Endodermal cell (in vitro differentiated cells): ENCODE measurements around the gene AIF1. TPM values are rescaled to one million over a fixed set of nuclear protein-coding genes. Genes with fewer than 3 reads are reported as not detected.

Experiments used
- DNase-seq: peaks from one replicate; pipeline ENCODE4 v3.0.0-alpha.2; 2017
- H3K27ac ChIP-seq: 2 replicates; pipeline ENCODE4 v1.5.1; 2013; ENCODE audit warnings: mild to moderate bottlenecking, low read depth, low read length, moderate library complexity
- H3K27me3 ChIP-seq: 2 replicates; pipeline ENCODE4 v1.6.1; 2013; ENCODE audit warnings: mild to moderate bottlenecking, low read length, moderate library complexity; ENCODE audit not compliant: insufficient read depth, control insufficient read depth, poor library complexity, severe bottlenecking
- H3K36me3 ChIP-seq: 2 replicates; pipeline ENCODE4 v1.7.0; 2013; ENCODE audit warnings: mild to moderate bottlenecking, low read length, moderate library complexity; ENCODE audit not compliant: control insufficient read depth, insufficient read depth
- H3K4me1 ChIP-seq: one replicate; pipeline ENCODE4 v1.7.0; 2013; ENCODE audit warnings: low read length; ENCODE audit not compliant: control insufficient read depth, insufficient read depth
- H3K4me3 ChIP-seq: 2 replicates; pipeline ENCODE4 v1.5.1; 2013; ENCODE audit warnings: mild to moderate bottlenecking, low read length, moderate library complexity
- H3K9ac ChIP-seq: 2 replicates; pipeline ENCODE4 v1.6.1; 2013; ENCODE audit warnings: mild to moderate bottlenecking, low read length, moderate library complexity; ENCODE audit not compliant: poor library complexity, severe bottlenecking; ENCODE audit errors: extremely low read depth
- H3K9me3 ChIP-seq: 2 replicates; pipeline ENCODE4 v1.6.1; 2013; ENCODE audit warnings: mild to moderate bottlenecking, low read length, moderate library complexity; ENCODE audit not compliant: control insufficient read depth
- H3K27ac Mint-ChIP-seq: 2 replicates; pipeline ENCODE4 v1.8.0; 2020; ENCODE audit warnings: mixed read lengths
- H3K27me3 Mint-ChIP-seq: 2 replicates; pipeline ENCODE4 v1.8.0; 2021; ENCODE audit warnings: mild to moderate bottlenecking, mixed read lengths; ENCODE audit not compliant: insufficient read depth
- H3K36me3 Mint-ChIP-seq: 2 replicates; pipeline ENCODE4 v1.8.0; 2020; ENCODE audit warnings: low read depth, mixed read lengths
- H3K4me1 Mint-ChIP-seq: 2 replicates; pipeline ENCODE4 v1.8.0; 2020; ENCODE audit warnings: mixed read lengths
- H3K4me3 Mint-ChIP-seq: 2 replicates; pipeline ENCODE4 v1.8.0; 2020; ENCODE audit warnings: mild to moderate bottlenecking, moderate library complexity, mixed read lengths
- H3K9me3 Mint-ChIP-seq: 2 replicates; pipeline ENCODE4 v1.8.0; 2020; ENCODE audit warnings: mild to moderate bottlenecking, mixed read lengths
- CTCF ChIP-seq: fragments of 200-600 bp; sonication (generic); conservative IDR thresholded peaks from 2 replicates; pipeline ENCODE4 v1.5.0; 2021; ENCODE audit warnings: antibody characterized with exemption, mild to moderate bottlenecking
- WGBS, 2 experiments: methylation state at CpG; one replicate each; pipeline versions ENCODE4 v1.1.5 to v1.1.7; 2013; ENCODE audit warnings: missing lambda C conversion rate in 2 of 2, mixed read lengths in 1 of 2; ENCODE audit not compliant: insufficient coverage in 1 of 2, insufficient read length in 1 of 2; 5-methylcytosine and 5-hydroxymethylcytosine counted together
- total RNA-seq, 2 donors: library from RNA; stranded (reverse); fragmentation: NEBNext Ultra II Directional in 1 of 2; extraction: Animal tissue kit (Norgen Biotek cat#: 25700) in 1 of 2; gene quantifications; 2 replicates in 1 of 2; 3 replicates in 1 of 2; pipeline ENCODE4 v1.2.1, GENCODE V29; 2021

The AIF1 gene
- total RNA-seq, 2 donors from 2014 or later: 0.70 to 1.7 TPM

GRCh38 chr6:31664790-31665500, 49.9 kb downstream of the AIF1 start, which contains the start of gene GPANK1:
TSS of gene GPANK1 (minus strand) at chr6:31664997. CDS start at chr6:31664478, 519 bp downstream.
- Mint-ChIP-seq H3K4me3 (peak within 1 kb of the TSS; percentile 97), H3K27me3 (no peaks in the 10 kb centered on the region), H3K36me3 (peaks cover 58% of the 10 kb centered on the region), H3K9me3 (no peaks in the 10 kb centered on the region), H3K4me1 (peaks cover 32% of the 10 kb centered on the region), H3K27ac (peak within 1 kb of the TSS; percentile 99)
- no peaks in the 10 kb centered on the region for H3K27me3 ChIP-seq
- 0% methylated on average over 25 to 39 of the region's 39 CpGs for WGBS, 2 experiments
- peak within 1 kb of the TSS; percentile 86 for H3K9ac ChIP-seq
- peaks cover 53% of the 10 kb centered on the region for H3K36me3 ChIP-seq
- peak within 1 kb of the TSS; percentile 86 for H3K27ac ChIP-seq
- H3K9me3 ChIP-seq: no peaks in the 10 kb centered on the region
- H3K4me1 ChIP-seq: peaks cover 3% of the 10 kb centered on the region
- TF ChIP-seq CTCF: no peak
- H3K4me3 ChIP-seq: peak within 1 kb of the TSS; percentile 96
- peak; percentile 89 for DNase-seq

- no peaks in the 10 kb centered on the region for H3K27me3 ChIP-seq
- H3K27ac Mint-ChIP-seq: peak within 1 kb of the TSS; percentile 99
- peaks cover 3% of the 10 kb centered on the region for H3K4me1 ChIP-seq
- 0 to 1% methylated on average over 21 to 63 of the region's 63 CpGs for WGBS, 2 experiments
- peak within 1 kb of the TSS; percentile 86 for H3K9ac ChIP-seq
- H3K9me3 Mint-ChIP-seq: no peaks in the 10 kb centered on the region
- peaks cover 61% of the 10 kb centered on the region for H3K36me3 ChIP-seq
- DNase-seq: peak; percentile 99
- peaks cover 66% of the 10 kb centered on the region for H3K36me3 Mint-ChIP-seq
- H3K4me3 Mint-ChIP-seq: peak within 1 kb of the TSS; percentile 97
- peak within 1 kb of the TSS; percentile 96 for H3K4me3 ChIP-seq
- H3K9me3 ChIP-seq: no peaks in the 10 kb centered on the region
- TF ChIP-seq CTCF: no peak
- H3K4me1 Mint-ChIP-seq: peaks cover 29% of the 10 kb centered on the region
- no peaks in the 10 kb centered on the region for H3K27me3 Mint-ChIP-seq
- H3K27ac ChIP-seq: peak within 1 kb of the TSS; percentile 86
These were observed 50.7 kb downstream of the AIF1 start, which contains the start of gene CSNK2B for GRCh38 chr6:31665501-31666336. TSS of gene CSNK2B (plus strand) at chr6:31666080. CDS start at chr6:31666832, 752 bp downstream.

- H3K27ac ChIP-seq: no peak overlapping the region
- peaks cover 68% of the 10 kb centered on the region for H3K36me3 ChIP-seq
These were observed 51.4 kb downstream of the AIF1 start for GRCh38 chr6:31666337-31666965.

More at GRCh38 chr6:31666337-31666965, 51.4 kb downstream of the AIF1 start:
- H3K9me3 Mint-ChIP-seq: no peaks in the 10 kb centered on the region
- H3K4me3 ChIP-seq: peak overlapping the region; percentile 96
- no peak for TF ChIP-seq CTCF
- peak overlapping the region; percentile 99 for H3K27ac Mint-ChIP-seq
- no peak for DNase-seq
- H3K4me3 Mint-ChIP-seq: peak overlapping the region; percentile 97
- 14 to 19% methylated on average over 15 of the region's 15 CpGs for WGBS, 2 experiments
- H3K9ac ChIP-seq: peak overlapping the region; percentile 75
- H3K9me3 ChIP-seq: no peaks in the 10 kb centered on the region
- peaks cover 3% of the 10 kb centered on the region for H3K4me1 ChIP-seq
- H3K27me3 Mint-ChIP-seq: no peaks in the 10 kb centered on the region
- H3K27me3 ChIP-seq: no peaks in the 10 kb centered on the region
- H3K36me3 Mint-ChIP-seq: peaks cover 72% of the 10 kb centered on the region
- H3K4me1 Mint-ChIP-seq: peaks cover 24% of the 10 kb centered on the region
